WTC11 (cell line): ENCODE measurements around the gene CRYBA2. TPM values are rescaled to one million over a fixed set of nuclear protein-coding genes. Genes with fewer than 3 reads are reported as not detected.

Experiments
- ATAC-seq: fragments of 200-7000 bp; cut with Tn5 transposase; 2 replicates; pipeline ENCODE4 v1.10.0; 2021; ENCODE audit warnings: mild to moderate bottlenecking, moderate library complexity
- CTCF ChIA-PET: fragments of 300-600 bp; sonication (Branson Sonifier 250); formaldehyde crosslinking; loops from one replicate; lab custom pipeline; 2021; ENCODE audit warnings: antibody characterized with exemption; lab: Charles Lee
- POLR2A ChIA-PET: fragments of 350-600 bp; sonication (Branson Sonifier 250); formaldehyde crosslinking; loops from one replicate; lab custom pipeline; 2021; ENCODE audit warnings: antibody characterized with exemption; lab: Charles Lee
- DNase-seq: peaks from one replicate; pipeline ENCODE4 v3.0.0; 2021; ENCODE audit warnings: low spot score
- H3K27ac Mint-ChIP-seq: 2 replicates; pipeline ENCODE4 v1.8.0; 2021; ENCODE audit warnings: mixed read lengths
- H3K27me3 Mint-ChIP-seq: 2 replicates; pipeline ENCODE4 v1.8.0; 2021; ENCODE audit warnings: low read depth, mild to moderate bottlenecking, moderate library complexity, mixed read lengths
- H3K36me3 Mint-ChIP-seq: 2 replicates; pipeline ENCODE4 v1.8.0; 2021; ENCODE audit warnings: mixed read lengths
- H3K4me1 Mint-ChIP-seq: 2 replicates; pipeline ENCODE4 v1.8.0; 2022; ENCODE audit warnings: mixed read lengths
- H3K4me3 Mint-ChIP-seq: 2 replicates; pipeline ENCODE4 v1.8.0; 2021; ENCODE audit warnings: mild to moderate bottlenecking, moderate library complexity, mixed read lengths
- H3K9me3 Mint-ChIP-seq: 2 replicates; pipeline ENCODE4 v1.8.0; 2021; ENCODE audit warnings: mixed read lengths
- ARID4B ChIP-seq: sonication (generic); formaldehyde crosslinking; IDR thresholded peaks from 2 replicates; pipeline ENCODE4 v1.8.0; 2023; ENCODE audit warnings: missing genetic modification reagents, mild to moderate bottlenecking, borderline replicate concordance
- ATF1 ChIP-seq: sonication (generic); formaldehyde crosslinking; IDR thresholded peaks from 2 replicates; pipeline ENCODE4 v1.8.1; 2023; ENCODE audit warnings: mild to moderate bottlenecking, moderate library complexity, missing genetic modification reagents
- CDX4 ChIP-seq: fragments of 250-450 bp; sonication (Bioruptor Pico); IDR thresholded peaks from 2 replicates; pipeline ENCODE4 v1.9.0; 2021; ENCODE audit warnings: moderate library complexity, mild to moderate bottlenecking, inconsistent platforms, borderline replicate concordance
- E2F1 ChIP-seq: sonication (generic); formaldehyde crosslinking; IDR thresholded peaks from 2 replicates; pipeline ENCODE4 v1.8.0; 2022; ENCODE audit warnings: mild to moderate bottlenecking, missing genetic modification reagents
- ELF4 ChIP-seq: sonication (generic); formaldehyde crosslinking; IDR thresholded peaks from 2 replicates; pipeline ENCODE4 v1.8.1; 2022; ENCODE audit warnings: low read depth, mild to moderate bottlenecking, moderate library complexity, missing genetic modification reagents
- ESRRA ChIP-seq: sonication (generic); formaldehyde crosslinking; IDR thresholded peaks from 2 replicates; pipeline ENCODE4 v1.8.1; 2022; ENCODE audit warnings: mild to moderate bottlenecking, missing genetic modification reagents, borderline replicate concordance
- FOXK1 ChIP-seq: sonication (generic); formaldehyde crosslinking; IDR thresholded peaks from 2 replicates; pipeline ENCODE4 v1.8.0; 2022; ENCODE audit warnings: mild to moderate bottlenecking, moderate library complexity, missing genetic modification reagents
- JUN ChIP-seq: sonication (generic); formaldehyde crosslinking; IDR thresholded peaks from 2 replicates; pipeline ENCODE4 v1.8.0; 2023; ENCODE audit warnings: mild to moderate bottlenecking, missing genetic modification reagents
- MLX ChIP-seq: sonication (generic); formaldehyde crosslinking; IDR thresholded peaks from 2 replicates; pipeline ENCODE4 v1.8.1; 2023; ENCODE audit warnings: mild to moderate bottlenecking, missing genetic modification reagents, moderate library complexity
- MYBL2 ChIP-seq: sonication (generic); formaldehyde crosslinking; IDR thresholded peaks from 2 replicates; pipeline ENCODE4 v1.8.1; 2023; ENCODE audit warnings: mild to moderate bottlenecking, moderate library complexity, missing genetic modification reagents
- NFE2L1 ChIP-seq: sonication (generic); formaldehyde crosslinking; IDR thresholded peaks from 2 replicates; pipeline ENCODE4 v1.8.1; 2023; ENCODE audit warnings: missing genetic modification reagents
- PRRX2 ChIP-seq: fragments of 250-450 bp; sonication (Bioruptor Pico); IDR thresholded peaks from 2 replicates; pipeline ENCODE4 v1.8.0; 2021; ENCODE audit warnings: mild to moderate bottlenecking
- STAT6 ChIP-seq: sonication (generic); formaldehyde crosslinking; conservative IDR thresholded peaks from 2 replicates; pipeline ENCODE4 v1.8.1; 2023; ENCODE audit warnings: mild to moderate bottlenecking, low read depth, missing genetic modification reagents, moderate library complexity
- TEAD1 ChIP-seq: sonication (generic); formaldehyde crosslinking; IDR thresholded peaks from 2 replicates; pipeline ENCODE4 v1.8.0; 2022; ENCODE audit warnings: mild to moderate bottlenecking, missing genetic modification reagents
- USF2 ChIP-seq: sonication (generic); formaldehyde crosslinking; IDR thresholded peaks from 2 replicates; pipeline ENCODE4 v1.8.1; 2023; ENCODE audit warnings: mild to moderate bottlenecking, missing genetic modification reagents, moderate library complexity
- ZNF423 ChIP-seq: fragments of 250-450 bp; sonication (Bioruptor Pico); IDR thresholded peaks from 2 replicates; pipeline ENCODE4 v2.1.2; 2022; ENCODE audit warnings: mild to moderate bottlenecking, moderate library complexity
- ZSCAN18 ChIP-seq: fragments of 250-450 bp; sonication (Bioruptor Pico); IDR thresholded peaks from 2 replicates; pipeline ENCODE4 v2.1.2; 2022; ENCODE audit warnings: mild to moderate bottlenecking, moderate library complexity
- total RNA-seq: library from RNA; stranded (reverse); gene quantifications from 3 replicates; pipeline ENCODE4 v1.2.3, GENCODE V29; 2021

Gene CRYBA2
- total RNA-seq, 1 experiment from 2014 or later: not detected

- Mint-ChIP-seq H3K4me3 (no peak overlapping the region), H3K27ac (no peak overlapping the region), H3K4me1 (0 out of 2 replicates have a peak, but pooled peaks cover 2% of the 10 kb centered on the region), H3K36me3 (no peaks in the 10 kb centered on the region), H3K27me3 (no peaks in the 10 kb centered on the region; the same call in 1 of the 2 replicates), H3K9me3 (no peaks in the 10 kb centered on the region)
- DNase-seq: no peak
- ATAC-seq: no peak
- POLR2A ChIA-PET: no interaction called here
- TF ChIP-seq ARID4B (CRISPR knock-in tag): no peak
- TF ChIP-seq MYBL2 (CRISPR knock-in tag): no peak
- no peak for TF ChIP-seq FOXK1 (CRISPR knock-in tag)
- no peak for TF ChIP-seq ATF1 (CRISPR knock-in tag)
- CTCF ChIA-PET: interaction anchor here (0.5 to 7.0 kb wide), 6 partner anchors 9 to 191 kb away, joined by 3 to 56 read pairs (median 4); no protein-coding TSS in a partner anchor
Measured at GRCh38 chr2:219020604-219021365, 27.6 kb upstream of the CRYBA2 start.

- DNase-seq (no peak), ATAC-seq (no peak)
- no peak overlapping the region for H3K27ac Mint-ChIP-seq
- 0 out of 2 replicates have a peak, but pooled peaks cover 2% of the 10 kb centered on the region for H3K4me1 Mint-ChIP-seq
- no peak overlapping the region for H3K4me3 Mint-ChIP-seq
- H3K9me3 Mint-ChIP-seq: no peaks in the 10 kb centered on the region
- no peaks in the 10 kb centered on the region for H3K36me3 Mint-ChIP-seq
- peaks cover 8% of the 10 kb centered on the region for H3K27me3 Mint-ChIP-seq
- TF ChIP-seq ZNF423 (CRISPR knock-in tag) (no peak), PRRX2 (CRISPR knock-in tag) (no peak), JUN (CRISPR knock-in tag) (no peak), E2F1 (CRISPR knock-in tag) (no peak), ESRRA (no peak), ELF4 (CRISPR knock-in tag) (no peak), ZSCAN18 (no peak), STAT6 (CRISPR knock-in tag) (no peak), USF2 (CRISPR knock-in tag) (no peak), MLX (CRISPR knock-in tag) (no peak), NFE2L1 (CRISPR knock-in tag) (no peak), TEAD1 (CRISPR knock-in tag) (no peak), CDX4 (CRISPR knock-in tag) (no peak)
- POLR2A ChIA-PET: no interaction called here
- CTCF ChIA-PET: interaction anchor here (0.9 to 7.0 kb wide), 7 partner anchors 10 to 100 kb away, joined by 3 to 56 read pairs (median 4); partner anchors contain the start of gene CRYBA2
Measured at GRCh38 chr2:219019436-219019835, 26.2 kb upstream of the CRYBA2 start.
